ENCODE data around the gene SNED1.

Gene SNED1

DNA sequence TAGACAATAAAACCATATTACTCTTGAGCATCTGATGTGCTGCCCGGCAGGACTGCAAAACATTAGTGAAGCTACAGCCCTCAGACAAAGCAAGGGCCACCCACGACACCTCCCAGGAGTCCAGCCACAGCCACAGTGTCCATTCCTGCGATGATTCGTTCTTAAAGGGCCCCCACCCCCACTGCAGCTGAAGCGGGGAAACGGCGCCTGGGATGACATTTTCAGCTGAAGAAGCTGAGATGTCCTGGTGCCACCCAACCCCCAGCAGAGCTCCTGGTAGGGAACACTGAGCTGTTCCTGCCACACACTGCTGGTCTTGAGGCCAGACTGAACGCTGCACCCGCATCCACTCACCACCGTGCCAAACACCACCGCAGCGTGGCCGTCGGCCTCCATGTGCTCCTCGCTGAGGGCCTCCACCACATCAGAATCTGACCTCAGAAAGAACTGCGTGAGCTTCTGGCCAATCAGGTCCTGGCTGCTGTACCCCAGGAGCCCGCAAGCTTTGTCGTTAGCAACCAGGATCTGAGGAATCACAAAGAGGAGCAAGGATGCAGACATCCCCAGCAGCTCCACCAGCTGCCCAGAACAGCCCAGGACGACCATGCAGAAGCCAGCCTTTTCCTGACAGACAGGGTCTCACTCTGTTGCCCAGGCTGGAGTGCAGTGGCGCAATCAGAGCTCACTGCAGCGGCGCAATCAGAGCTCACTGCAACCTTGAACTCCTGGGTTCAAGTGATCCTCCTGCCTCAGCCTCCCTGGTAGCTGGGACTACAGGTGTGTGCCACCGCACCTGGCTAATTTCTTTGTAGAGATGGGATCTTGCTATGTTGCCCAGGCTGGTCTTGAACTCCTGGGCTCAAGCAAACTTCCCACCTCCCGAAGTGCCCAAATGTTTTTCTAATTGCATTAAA is 141.4 kb downstream of the SNED1 start:
- no peak overlapping the region for H3K4me3 ChIP-seq (ENCODE audit: low read length)
- no peak for DNase-seq (ENCODE audit: low read depth)
- TF ChIP-seq, protein P1, sequence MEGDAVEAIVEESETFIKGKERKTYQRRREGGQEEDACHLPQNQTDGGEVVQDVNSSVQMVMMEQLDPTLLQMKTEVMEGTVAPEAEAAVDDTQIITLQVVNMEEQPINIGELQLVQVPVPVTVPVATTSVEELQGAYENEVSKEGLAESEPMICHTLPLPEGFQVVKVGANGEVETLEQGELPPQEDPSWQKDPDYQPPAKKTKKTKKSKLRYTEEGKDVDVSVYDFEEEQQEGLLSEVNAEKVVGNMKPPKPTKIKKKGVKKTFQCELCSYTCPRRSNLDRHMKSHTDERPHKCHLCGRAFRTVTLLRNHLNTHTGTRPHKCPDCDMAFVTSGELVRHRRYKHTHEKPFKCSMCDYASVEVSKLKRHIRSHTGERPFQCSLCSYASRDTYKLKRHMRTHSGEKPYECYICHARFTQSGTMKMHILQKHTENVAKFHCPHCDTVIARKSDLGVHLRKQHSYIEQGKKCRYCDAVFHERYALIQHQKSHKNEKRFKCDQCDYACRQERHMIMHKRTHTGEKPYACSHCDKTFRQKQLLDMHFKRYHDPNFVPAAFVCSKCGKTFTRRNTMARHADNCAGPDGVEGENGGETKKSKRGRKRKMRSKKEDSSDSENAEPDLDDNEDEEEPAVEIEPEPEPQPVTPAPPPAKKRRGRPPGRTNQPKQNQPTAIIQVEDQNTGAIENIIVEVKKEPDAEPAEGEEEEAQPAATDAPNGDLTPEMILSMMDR (conservative IDR thresholded peaks at IDR 0.05; ENCODE audit: low read depth, low read length) = no peak

DNA sequence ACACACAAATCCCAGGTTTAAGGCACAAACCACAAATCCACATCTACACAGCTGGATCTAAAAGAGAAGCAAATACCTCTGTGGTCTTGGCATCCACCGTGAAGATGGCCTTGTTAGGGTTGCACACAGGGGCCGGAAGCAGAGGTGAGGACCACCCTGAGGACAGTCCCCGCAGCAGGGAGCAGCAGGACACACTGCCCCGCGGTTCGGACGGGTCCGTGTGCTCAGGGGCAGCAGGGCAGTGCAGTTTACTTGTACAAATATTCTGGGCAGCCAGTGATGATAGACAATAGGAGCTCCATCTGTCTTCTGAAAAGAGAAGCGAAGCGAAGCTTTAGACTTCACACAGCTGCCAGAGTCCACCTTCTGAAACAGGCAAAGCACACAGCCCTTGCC is 142.0 kb downstream of the SNED1 start:
- TF ChIP-seq, protein P1 (conservative IDR thresholded peaks at IDR 0.05; ENCODE audit: low read depth, low read length) = no peak
- no peak for DNase-seq (ENCODE audit: low read depth)

DNA sequence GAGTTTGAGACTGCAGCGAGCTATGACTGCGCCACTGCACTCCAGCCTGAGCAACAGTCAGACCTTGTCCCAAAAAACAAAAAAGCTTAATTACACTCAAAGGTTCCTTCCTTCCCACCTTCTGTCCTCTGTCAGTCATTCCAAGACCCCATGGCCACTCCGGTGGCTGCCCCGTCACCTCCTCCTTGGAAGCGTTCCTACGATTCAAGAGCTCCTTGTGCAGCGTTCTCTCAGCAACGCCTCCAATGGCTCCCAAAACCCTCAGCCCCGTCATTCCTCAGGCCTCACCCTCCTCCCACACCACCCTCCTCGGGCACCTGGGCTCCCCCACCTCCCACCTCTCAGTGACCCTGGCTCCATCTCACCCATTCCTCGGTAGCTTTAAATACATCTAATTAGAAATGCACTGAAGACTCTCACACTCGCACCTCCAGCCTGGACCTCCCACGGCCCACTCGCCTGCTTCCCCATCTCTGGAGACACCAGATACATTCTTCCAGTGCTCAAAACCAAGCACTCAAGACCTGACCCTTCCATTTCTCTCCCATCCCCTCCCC is 142.9 kb downstream of the SNED1 start:
- no peak overlapping the region for H3K4me3 ChIP-seq (ENCODE audit: low read length)
- TF ChIP-seq, protein P1 (conservative IDR thresholded peaks at IDR 0.05; ENCODE audit: low read depth, low read length) = no peak
- no peak for DNase-seq (ENCODE audit: low read depth)

More for the DNA sequence above, 142.0 kb downstream of the SNED1 start:
- H3K4me3 ChIP-seq (ENCODE audit: low read length) = no peak overlapping the region

DNA sequence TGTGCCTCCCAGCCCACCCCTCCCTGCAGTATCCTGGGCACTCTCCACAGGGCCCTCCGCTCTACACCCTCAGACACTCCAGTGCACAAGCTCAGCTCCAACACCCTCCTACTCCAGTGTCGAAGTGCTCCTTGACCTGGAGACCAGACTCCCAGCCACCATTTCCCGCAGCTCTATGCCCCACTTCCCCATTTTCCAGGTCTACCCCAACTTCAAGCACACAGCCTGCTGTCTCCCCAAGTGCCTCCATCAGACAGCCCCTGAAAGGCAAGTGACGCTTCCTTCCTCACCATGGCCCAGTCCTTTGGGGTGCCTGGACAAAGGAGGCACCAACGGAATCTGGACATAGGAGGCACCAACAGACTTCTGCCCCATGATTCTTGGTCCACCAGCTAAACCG is 143.6 kb downstream of the SNED1 start:
- DNase-seq (ENCODE audit: low read depth) = no peak
- TF ChIP-seq, protein P1 (conservative IDR thresholded peaks at IDR 0.05; ENCODE audit: low read depth, low read length) = no peak
- H3K4me3 ChIP-seq (ENCODE audit: low read length) = no peak overlapping the region

DNA sequence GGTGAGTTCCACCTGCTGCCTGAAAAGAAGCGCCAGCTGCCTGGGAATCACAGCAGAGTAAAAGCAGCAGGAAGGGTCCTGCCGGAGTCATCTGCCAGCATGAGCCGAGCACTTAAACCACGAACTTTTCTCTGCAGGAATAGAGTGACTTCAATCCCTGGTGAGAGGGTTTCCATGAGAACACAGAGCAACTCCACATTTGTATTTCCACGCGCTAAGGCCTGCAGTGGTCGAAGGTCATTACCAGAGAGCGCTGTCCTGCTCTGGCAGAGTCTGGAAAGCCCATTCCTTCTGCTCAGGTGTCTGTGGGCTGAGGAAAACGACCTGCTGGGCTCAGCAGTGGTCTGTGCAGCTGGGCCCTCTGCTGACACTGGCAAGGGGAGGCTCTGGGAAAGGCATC is 144.2 kb downstream of the SNED1 start:
- DNase-seq (ENCODE audit: low read depth) = no peak
- no peak overlapping the region for H3K4me3 ChIP-seq (ENCODE audit: low read length)
- TF ChIP-seq, protein P1 (conservative IDR thresholded peaks at IDR 0.05; ENCODE audit: low read depth, low read length) = no peak
